Urinary bladder (tissue), 4 donors: ENCODE measurements around the gene SPOP. TPM values are rescaled to one million over a fixed set of nuclear protein-coding genes. Genes with fewer than 3 reads are reported as not detected.

Experiments used
- DNase-seq: peaks from one replicate; pipeline ENCODE4 v3.0.0-alpha.2; 2015; ENCODE audit errors: extremely low spot score
- H3K27ac ChIP-seq: one replicate; pipeline ENCODE4 v1.5.1; 2013; ENCODE audit warnings: low read depth, mild to moderate bottlenecking, moderate library complexity
- H3K36me3 ChIP-seq: one replicate; pipeline ENCODE4 v1.6.1; 2013; ENCODE audit warnings: mild to moderate bottlenecking, moderate library complexity; ENCODE audit not compliant: insufficient read depth
- H3K4me1 ChIP-seq: one replicate; pipeline ENCODE4 v1.6.1; 2013; ENCODE audit warnings: mild to moderate bottlenecking, moderate library complexity; ENCODE audit not compliant: insufficient read depth
- H3K4me3 ChIP-seq: one replicate; pipeline ENCODE4 v1.5.1; 2013; ENCODE audit warnings: low read depth, low read length
- WGBS: extraction: QIAGEN DNeasy Blood & Tissue Kit; methylation state at CpG from one replicate; pipeline ENCODE4 v1.1.7; 2013; 5-methylcytosine and 5-hydroxymethylcytosine counted together
- polyA plus RNA-seq: library from polyadenylated mRNA; stranded (reverse); fragments of 200-250 nt; gene quantifications from one replicate; pipeline ENCODE4 v1.2.3, GENCODE V29; 2013
- total RNA-seq: library from RNA; depleted of rRNA; stranded (reverse); fragments of >200 nt; gene quantifications from one replicate; pipeline ENCODE4 v1.2.3, GENCODE V29; 2014
- donor health status: healthy with polysubstance abuse.
- donor health status: healthy.

The SPOP gene
- total and polyA plus RNA-seq, 2 donors = 92.4 to 174 TPM

- peak overlapping the region; percentile 89 for H3K4me3 ChIP-seq
- under 1% methylated on average over 12 of the region's 12 CpGs for WGBS
- H3K36me3 ChIP-seq = no peaks in the 10 kb centered on the region
- no peaks in the 10 kb centered on the region for H3K4me1 ChIP-seq
- H3K27ac ChIP-seq = no peak overlapping the region
- no peak for DNase-seq
Measured at GRCh38 chr17:49707246-49707607, 29.3 kb upstream of the SPOP start.

GRCh38 chr17:49705254-49705653 is 27.4 kb upstream of the SPOP start:
- H3K4me3 ChIP-seq = no peak overlapping the region
- H3K36me3 ChIP-seq = peaks cover 2% of the 10 kb centered on the region
- no peak overlapping the region for H3K27ac ChIP-seq
- no peak for DNase-seq
- no peaks in the 10 kb centered on the region for H3K4me1 ChIP-seq

GRCh38 chr17:49703557-49704277 is 25.8 kb upstream of the SPOP start:
- no peaks in the 10 kb centered on the region for H3K4me1 ChIP-seq
- no peak for DNase-seq
- H3K4me3 ChIP-seq = no peak overlapping the region
- WGBS = 64% methylated on average over 6 of the region's 6 CpGs
- peaks cover 4% of the 10 kb centered on the region for H3K36me3 ChIP-seq
- H3K27ac ChIP-seq = no peak overlapping the region

- peaks cover 4% of the 10 kb centered on the region for H3K36me3 ChIP-seq
- WGBS = 81% methylated on average over 6 of the region's 6 CpGs
Measured at GRCh38 chr17:49700960-49701359, 23.1 kb upstream of the SPOP start.

GRCh38 chr17:49699966-49700575 is 22.2 kb upstream of the SPOP start:
- 72% methylated on average over 8 of the region's 8 CpGs for WGBS
- Histone ChIP-seq H3K4me3 (no peak overlapping the region), H3K4me1 (no peaks in the 10 kb centered on the region), H3K27ac (no peak overlapping the region), H3K36me3 (peaks cover 4% of the 10 kb centered on the region)
- DNase-seq = no peak

More at GRCh38 chr17:49700960-49701359, 23.1 kb upstream of the SPOP start:
- no peak overlapping the region for H3K4me3 ChIP-seq
- H3K27ac ChIP-seq = no peak overlapping the region
- H3K4me1 ChIP-seq = no peaks in the 10 kb centered on the region
- DNase-seq = no peak

GRCh38 chr17:49698005-49698404 is 20.1 kb upstream of the SPOP start:
- Histone ChIP-seq H3K4me3 (no peak overlapping the region), H3K4me1 (no peaks in the 10 kb centered on the region), H3K27ac (no peak overlapping the region), H3K36me3 (peaks cover 4% of the 10 kb centered on the region)
- no peak for DNase-seq
- 21% methylated on average over 6 of the region's 6 CpGs for WGBS

GRCh38 chr17:49696233-49696761 is 18.4 kb upstream of the SPOP start:
- Histone ChIP-seq H3K4me3 (no peak overlapping the region), H3K27ac (no peak overlapping the region), H3K4me1 (no peaks in the 10 kb centered on the region), H3K36me3 (peaks cover 4% of the 10 kb centered on the region)
- no peak for DNase-seq
- 76% methylated on average over 8 of the region's 8 CpGs for WGBS

GRCh38 chr17:49695698-49696232 is 17.9 kb upstream of the SPOP start:
- no peak overlapping the region for H3K27ac ChIP-seq

GRCh38 chr17:49694847-49695697 is 17.2 kb upstream of the SPOP start:
- Histone ChIP-seq H3K27ac (no peak overlapping the region), H3K4me3 (no peak overlapping the region), H3K36me3 (peaks cover under 1% of the 10 kb centered on the region), H3K4me1 (no peaks in the 10 kb centered on the region)
- 29% methylated on average over 16 of the region's 16 CpGs for WGBS
- no peak for DNase-seq

More at GRCh38 chr17:49695698-49696232, 17.9 kb upstream of the SPOP start:
- no peaks in the 10 kb centered on the region for H3K4me1 ChIP-seq
- H3K36me3 ChIP-seq = peaks cover 4% of the 10 kb centered on the region
- no peak overlapping the region for H3K4me3 ChIP-seq
- no peak for DNase-seq
- WGBS = 50% methylated on average over 5 of the region's 5 CpGs

GRCh38 chr17:49692751-49693150 is 14.9 kb upstream of the SPOP start:
- no peak for DNase-seq
- Histone ChIP-seq H3K4me3 (no peak overlapping the region), H3K4me1 (no peaks in the 10 kb centered on the region), H3K27ac (no peak overlapping the region), H3K36me3 (no peaks in the 10 kb centered on the region)
- 86% methylated on average over 4 of the region's 4 CpGs for WGBS

GRCh38 chr17:49691677-49692191 is 13.8 kb upstream of the SPOP start:
- Histone ChIP-seq H3K36me3 (no peaks in the 10 kb centered on the region), H3K4me3 (no peak overlapping the region), H3K4me1 (no peaks in the 10 kb centered on the region), H3K27ac (peak overlapping the region; percentile 80)
- WGBS = 23% methylated on average over 8 of the region's 8 CpGs
- DNase-seq = no peak

- Histone ChIP-seq H3K27ac (peak overlapping the region; percentile 80), H3K36me3 (no peaks in the 10 kb centered on the region), H3K4me3 (no peak overlapping the region), H3K4me1 (no peaks in the 10 kb centered on the region)
- DNase-seq = peak; percentile 51
- WGBS = 19% methylated on average over 9 of the region's 9 CpGs
Measured at GRCh38 chr17:49691086-49691676, 13.3 kb upstream of the SPOP start.

- Histone ChIP-seq H3K36me3 (no peaks in the 10 kb centered on the region), H3K4me1 (no peaks in the 10 kb centered on the region), H3K4me3 (no peak overlapping the region), H3K27ac (no peak overlapping the region)
- DNase-seq = no peak
- WGBS = 47% methylated on average over 2 of the region's 2 CpGs
Measured at GRCh38 chr17:49690256-49690655, 12.4 kb upstream of the SPOP start.
